Skeletal muscle satellite cell (primary cell): Measurements from ENCODE around the gene JAML.

Experiments
- H3K27me3 ChIP-seq: 2 replicates; pipeline ENCODE4 v1.7.0; 2013; ENCODE audit warnings: low read length; ENCODE audit not compliant: control insufficient read depth, insufficient read depth
- H3K36me3 ChIP-seq: 2 replicates; pipeline ENCODE4 v1.7.0; 2013; ENCODE audit warnings: mild to moderate bottlenecking, control low read depth, low read length; ENCODE audit not compliant: insufficient read depth
- H3K4me1 ChIP-seq: 2 replicates; pipeline ENCODE4 v1.7.0; 2013; ENCODE audit warnings: low read length; ENCODE audit not compliant: control insufficient read depth, insufficient read depth
- H3K4me2 ChIP-seq: 2 replicates; pipeline ENCODE4 v1.7.0; 2013; ENCODE audit warnings: mild to moderate bottlenecking, low read length
- H3K4me3 ChIP-seq: 2 replicates; pipeline ENCODE4 v1.7.0; 2013; ENCODE audit warnings: low read length
- H3K9ac ChIP-seq: 2 replicates; pipeline ENCODE4 v1.7.0; 2013; ENCODE audit warnings: mild to moderate bottlenecking, low read depth, low read length, moderate library complexity
- H3K9me3 ChIP-seq: replicated peaks from 2 replicates; pipeline ENCODE4 v1.7.0; 2013; ENCODE audit warnings: mild to moderate bottlenecking, control low read depth, low read length

The JAML gene

GRCh38 chr11:118213201-118213600 lies 11.6 kb downstream of the JAML start:
- Histone ChIP-seq H3K4me2 (no peak overlapping the region), H3K27me3 (peaks cover 75% of the 10 kb centered on the region), H3K9ac (no peak overlapping the region), H3K4me3 (no peak overlapping the region), H3K9me3 (no peaks in the 10 kb centered on the region), H3K36me3 (no peaks in the 10 kb centered on the region), H3K4me1 (no peaks in the 10 kb centered on the region)

- H3K9me3 ChIP-seq = no peaks in the 10 kb centered on the region
- H3K4me3 ChIP-seq = no peak overlapping the region
- H3K9ac ChIP-seq = no peak overlapping the region
- no peak overlapping the region for H3K4me2 ChIP-seq
- H3K27me3 ChIP-seq = peaks cover 76% of the 10 kb centered on the region
- no peaks in the 10 kb centered on the region for H3K4me1 ChIP-seq
- no peaks in the 10 kb centered on the region for H3K36me3 ChIP-seq
Observed at GRCh38 chr11:118212781-118213191, 12.0 kb downstream of the JAML start.

- H3K4me1 ChIP-seq = no peaks in the 10 kb centered on the region
- H3K4me3 ChIP-seq = no peak overlapping the region
- H3K36me3 ChIP-seq = no peaks in the 10 kb centered on the region
- H3K27me3 ChIP-seq = peaks cover 74% of the 10 kb centered on the region
- no peak overlapping the region for H3K9ac ChIP-seq
- H3K9me3 ChIP-seq = no peaks in the 10 kb centered on the region
- H3K4me2 ChIP-seq = no peak overlapping the region
Observed at GRCh38 chr11:118212131-118212725, 12.6 kb downstream of the JAML start.

- Histone ChIP-seq H3K4me1 (no peaks in the 10 kb centered on the region), H3K9ac (no peak overlapping the region), H3K4me3 (no peak overlapping the region), H3K27me3 (peaks cover 73% of the 10 kb centered on the region), H3K9me3 (no peaks in the 10 kb centered on the region), H3K4me2 (no peak overlapping the region), H3K36me3 (no peaks in the 10 kb centered on the region)
Observed at GRCh38 chr11:118211006-118211405, 13.8 kb downstream of the JAML start.

DNA sequence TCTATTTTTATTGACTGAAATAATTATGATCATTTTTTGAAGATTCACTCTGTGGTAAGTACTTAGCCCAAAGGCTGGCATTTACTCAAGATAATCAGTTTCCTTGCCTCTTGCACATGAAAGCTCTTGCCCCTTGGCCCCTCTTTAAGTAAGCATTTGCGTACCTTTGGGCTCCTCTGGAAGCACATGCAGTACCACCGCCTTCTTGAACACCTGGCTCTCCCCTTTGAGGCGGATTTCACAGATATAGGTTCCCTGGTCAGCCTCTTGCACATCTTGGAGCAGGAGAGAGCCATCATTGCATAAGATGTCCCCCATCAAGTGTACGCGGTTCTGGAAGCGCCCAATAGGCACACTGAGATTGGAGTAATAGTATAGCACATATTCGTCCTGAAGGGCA lies 14.5 kb downstream of the JAML start:
- Histone ChIP-seq H3K4me3 (no peak overlapping the region), H3K4me2 (no peak overlapping the region), H3K36me3 (no peaks in the 10 kb centered on the region), H3K27me3 (peaks cover 68% of the 10 kb centered on the region), H3K9me3 (no peaks in the 10 kb centered on the region), H3K4me1 (no peaks in the 10 kb centered on the region), H3K9ac (no peak overlapping the region)

GRCh38 chr11:118209033-118209432 lies 15.8 kb downstream of the JAML start:
- Histone ChIP-seq H3K4me2 (no peak overlapping the region), H3K9ac (no peak overlapping the region), H3K36me3 (no peaks in the 10 kb centered on the region), H3K27me3 (peaks cover 61% of the 10 kb centered on the region), H3K9me3 (no peaks in the 10 kb centered on the region), H3K4me1 (no peaks in the 10 kb centered on the region), H3K4me3 (no peak overlapping the region)

DNA sequence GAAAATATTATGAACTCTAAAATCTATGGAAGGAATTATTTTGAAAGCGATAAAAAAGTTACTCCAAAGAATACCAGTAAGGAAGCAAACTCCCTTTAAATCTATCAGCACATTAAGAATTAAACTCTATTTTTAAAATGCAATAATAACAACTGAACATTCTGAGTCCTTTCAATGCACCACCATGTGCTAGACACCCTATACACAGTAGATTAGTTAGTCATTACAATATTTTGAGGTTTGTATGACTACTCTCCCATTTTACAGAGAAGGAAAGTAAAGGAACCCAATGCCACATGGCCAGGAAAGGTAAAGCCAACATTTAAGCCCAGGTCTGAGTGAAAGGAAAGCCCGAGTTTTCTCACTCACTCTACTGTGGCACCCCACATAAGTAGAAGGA lies 17.7 kb downstream of the JAML start:
- H3K9ac ChIP-seq = no peak overlapping the region

GRCh38 chr11:118206391-118207031 lies 18.3 kb downstream of the JAML start:
- Histone ChIP-seq H3K27me3 (peaks cover 58% of the 10 kb centered on the region), H3K36me3 (no peaks in the 10 kb centered on the region), H3K4me3 (no peak overlapping the region), H3K9ac (no peak overlapping the region), H3K4me2 (no peak overlapping the region), H3K4me1 (no peaks in the 10 kb centered on the region), H3K9me3 (no peaks in the 10 kb centered on the region)

More for the DNA sequence above, 17.7 kb downstream of the JAML start:
- Histone ChIP-seq H3K36me3 (no peaks in the 10 kb centered on the region), H3K9me3 (no peaks in the 10 kb centered on the region), H3K4me2 (no peak overlapping the region), H3K4me1 (no peaks in the 10 kb centered on the region), H3K27me3 (peaks cover 58% of the 10 kb centered on the region), H3K4me3 (no peak overlapping the region)

- Histone ChIP-seq H3K9me3 (no peaks in the 10 kb centered on the region), H3K9ac (no peak overlapping the region)
Observed at GRCh38 chr11:118205606-118206378, 19.0 kb downstream of the JAML start.

DNA sequence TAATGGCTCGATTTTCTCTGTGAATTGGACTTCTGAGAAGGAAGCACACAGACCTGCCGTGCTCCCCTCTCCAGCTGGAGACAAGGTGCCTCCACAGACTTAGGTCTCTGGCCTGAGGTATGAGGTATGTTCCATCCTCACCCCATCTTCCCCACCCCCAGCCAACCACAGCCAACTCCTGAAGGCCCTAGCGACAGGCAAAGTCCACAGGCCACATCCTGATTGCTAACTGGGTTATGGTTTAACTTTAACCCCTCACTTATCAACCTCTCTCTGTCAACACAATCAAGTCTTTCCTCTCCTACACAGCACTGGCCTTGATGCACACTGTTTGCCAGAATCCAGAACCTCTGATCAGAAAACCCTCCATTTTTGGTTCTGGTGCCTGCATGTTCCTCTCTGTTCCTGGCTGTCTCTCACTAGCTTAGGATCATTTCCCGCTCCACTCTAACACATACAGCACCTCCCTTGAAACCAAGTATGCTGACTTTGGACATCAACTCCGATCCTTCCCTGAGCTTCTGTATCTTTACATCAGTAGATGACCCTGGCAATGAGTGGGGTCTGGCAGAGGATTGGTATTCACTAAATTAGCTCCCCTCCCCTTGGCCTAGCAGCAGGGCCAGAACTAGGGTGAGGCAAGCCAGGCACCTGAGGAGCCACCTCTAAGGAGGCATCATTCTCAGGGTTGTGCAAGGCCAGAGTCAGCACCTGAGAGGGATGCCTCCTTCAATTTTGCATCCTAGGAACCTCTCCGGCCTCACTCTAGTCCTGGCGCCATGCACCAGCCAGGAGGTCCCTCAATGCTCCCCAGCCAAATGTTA lies 22.0 kb downstream of the JAML start:
- no peaks in the 10 kb centered on the region for H3K36me3 ChIP-seq

More at GRCh38 chr11:118205606-118206378, 19.0 kb downstream of the JAML start:
- no peaks in the 10 kb centered on the region for H3K4me1 ChIP-seq
- peaks cover 59% of the 10 kb centered on the region for H3K27me3 ChIP-seq
- no peak overlapping the region for H3K4me3 ChIP-seq
- no peaks in the 10 kb centered on the region for H3K36me3 ChIP-seq
- no peak overlapping the region for H3K4me2 ChIP-seq

DNA sequence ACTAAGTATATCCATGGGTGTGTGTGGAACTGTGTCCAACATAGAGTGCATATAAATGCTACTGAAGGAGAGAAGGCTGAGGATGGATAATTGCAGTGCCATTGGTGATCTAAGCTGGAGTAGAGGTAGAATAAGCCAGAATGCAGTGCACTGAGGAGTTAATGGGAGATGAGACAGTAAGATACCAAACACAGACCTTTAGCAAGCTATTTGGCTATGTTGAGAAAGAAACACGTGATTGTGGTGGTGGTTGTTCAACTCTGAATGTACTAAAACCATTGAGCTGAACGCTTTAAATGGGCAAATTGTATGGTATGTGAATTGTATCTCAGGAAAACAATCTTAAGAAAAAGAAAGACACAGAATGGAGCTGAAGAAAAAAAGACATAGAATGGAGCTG lies 22.8 kb downstream of the JAML start:
- no peak overlapping the region for H3K4me2 ChIP-seq

More for the DNA sequence above, 22.0 kb downstream of the JAML start:
- Histone ChIP-seq H3K27me3 (peaks cover 45% of the 10 kb centered on the region), H3K9me3 (no peaks in the 10 kb centered on the region), H3K4me2 (no peak overlapping the region), H3K4me3 (no peak overlapping the region), H3K9ac (no peak overlapping the region), H3K4me1 (no peaks in the 10 kb centered on the region)

More for the DNA sequence above, 22.8 kb downstream of the JAML start:
- Histone ChIP-seq H3K9ac (no peak overlapping the region), H3K4me1 (no peaks in the 10 kb centered on the region), H3K27me3 (peaks cover 43% of the 10 kb centered on the region), H3K36me3 (no peaks in the 10 kb centered on the region), H3K4me3 (no peak overlapping the region), H3K9me3 (no peaks in the 10 kb centered on the region)
